Lower leg skin (tissue), 3 donors: ENCODE results near the gene SH3RF2.

ENCODE experiments used
- POLR2A ChIP-seq, 2 donors: fragments of 450-650 bp; IDR thresholded peaks; one replicate each; pipeline ENCODE4 v1.6.1; 2016 to 2017; ENCODE audit warnings: antibody characterized with exemption in 2 of 2, mild to moderate bottlenecking in 1 of 2, moderate library complexity in 1 of 2
- TF ChIP-seq, protein P1 (sequence below), 3 donors: fragments of 450-650 bp; IDR thresholded peaks; one replicate each; pipeline ENCODE4 v1.5.1; 2016; ENCODE audit warnings: antibody characterized with exemption in 3 of 3, mild to moderate bottlenecking in 3 of 3, moderate library complexity in 2 of 3

DNA sequence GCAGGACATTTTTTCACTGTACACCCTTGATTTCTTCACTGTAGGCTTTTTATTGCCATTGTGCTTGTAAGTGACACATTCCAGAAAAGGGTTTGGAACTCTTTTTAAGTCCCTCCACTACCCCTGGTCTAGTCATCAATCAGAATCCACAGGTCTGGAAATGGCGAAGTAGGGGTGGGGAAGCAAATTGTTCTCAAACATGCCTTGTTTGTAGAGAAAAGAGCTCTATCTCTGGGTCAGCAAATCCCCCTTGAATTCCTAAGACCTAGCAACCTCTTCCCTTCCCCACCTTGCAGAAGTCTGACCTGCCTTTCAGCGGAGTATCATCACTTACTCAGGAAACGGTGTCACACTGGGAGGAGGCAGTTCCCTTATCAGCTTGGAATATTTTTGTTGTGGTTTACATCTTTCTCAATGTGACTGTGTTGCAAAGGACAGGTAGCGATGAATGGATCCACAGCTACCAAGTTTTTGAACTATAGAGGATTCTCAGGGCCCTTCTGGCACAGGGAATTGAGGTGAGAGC lies 3.2 kb downstream of the SH3RF2 start:
- TF ChIP-seq, protein P1, sequence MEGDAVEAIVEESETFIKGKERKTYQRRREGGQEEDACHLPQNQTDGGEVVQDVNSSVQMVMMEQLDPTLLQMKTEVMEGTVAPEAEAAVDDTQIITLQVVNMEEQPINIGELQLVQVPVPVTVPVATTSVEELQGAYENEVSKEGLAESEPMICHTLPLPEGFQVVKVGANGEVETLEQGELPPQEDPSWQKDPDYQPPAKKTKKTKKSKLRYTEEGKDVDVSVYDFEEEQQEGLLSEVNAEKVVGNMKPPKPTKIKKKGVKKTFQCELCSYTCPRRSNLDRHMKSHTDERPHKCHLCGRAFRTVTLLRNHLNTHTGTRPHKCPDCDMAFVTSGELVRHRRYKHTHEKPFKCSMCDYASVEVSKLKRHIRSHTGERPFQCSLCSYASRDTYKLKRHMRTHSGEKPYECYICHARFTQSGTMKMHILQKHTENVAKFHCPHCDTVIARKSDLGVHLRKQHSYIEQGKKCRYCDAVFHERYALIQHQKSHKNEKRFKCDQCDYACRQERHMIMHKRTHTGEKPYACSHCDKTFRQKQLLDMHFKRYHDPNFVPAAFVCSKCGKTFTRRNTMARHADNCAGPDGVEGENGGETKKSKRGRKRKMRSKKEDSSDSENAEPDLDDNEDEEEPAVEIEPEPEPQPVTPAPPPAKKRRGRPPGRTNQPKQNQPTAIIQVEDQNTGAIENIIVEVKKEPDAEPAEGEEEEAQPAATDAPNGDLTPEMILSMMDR (IDR thresholded peaks at IDR 0.05): no peak
- no peak for TF ChIP-seq POLR2A (IDR thresholded peaks at IDR 0.05)
